ENCODE measurements around the gene IFT20. TPM values are rescaled to one million over a fixed set of nuclear protein-coding genes. Genes with fewer than 3 reads are reported as not detected.

Gene IFT20
- total RNA-seq, result 49.0 and 52.6 TPM in 2 replicates

GRCh38 chr17:28335201-28335958, at the start of gene IFT20, which contains the start of gene TNFAIP1:
Gene IFT20, minus strand, starts transcription at chr17:28335472. Its CDS starts 3,487 bp downstream, at chr17:28331985.
Gene TNFAIP1, plus strand, starts transcription at chr17:28335761. Its CDS starts 3,761 bp downstream, at chr17:28339522.

GRCh38 chr17:28371245-28372202, 36.3 kb upstream of the IFT20 start, which contains the start of gene SARM1:
Gene SARM1, plus strand, starts transcription at chr17:28371694. Its CDS starts 339 bp downstream, at chr17:28372033.

GRCh38 chr17:28370035-28370743, 34.9 kb upstream of the IFT20 start, which contains the start of gene VTN:
Gene VTN, minus strand, starts transcription at chr17:28370307. Its CDS starts 104 bp downstream, at chr17:28370203.

DNA sequence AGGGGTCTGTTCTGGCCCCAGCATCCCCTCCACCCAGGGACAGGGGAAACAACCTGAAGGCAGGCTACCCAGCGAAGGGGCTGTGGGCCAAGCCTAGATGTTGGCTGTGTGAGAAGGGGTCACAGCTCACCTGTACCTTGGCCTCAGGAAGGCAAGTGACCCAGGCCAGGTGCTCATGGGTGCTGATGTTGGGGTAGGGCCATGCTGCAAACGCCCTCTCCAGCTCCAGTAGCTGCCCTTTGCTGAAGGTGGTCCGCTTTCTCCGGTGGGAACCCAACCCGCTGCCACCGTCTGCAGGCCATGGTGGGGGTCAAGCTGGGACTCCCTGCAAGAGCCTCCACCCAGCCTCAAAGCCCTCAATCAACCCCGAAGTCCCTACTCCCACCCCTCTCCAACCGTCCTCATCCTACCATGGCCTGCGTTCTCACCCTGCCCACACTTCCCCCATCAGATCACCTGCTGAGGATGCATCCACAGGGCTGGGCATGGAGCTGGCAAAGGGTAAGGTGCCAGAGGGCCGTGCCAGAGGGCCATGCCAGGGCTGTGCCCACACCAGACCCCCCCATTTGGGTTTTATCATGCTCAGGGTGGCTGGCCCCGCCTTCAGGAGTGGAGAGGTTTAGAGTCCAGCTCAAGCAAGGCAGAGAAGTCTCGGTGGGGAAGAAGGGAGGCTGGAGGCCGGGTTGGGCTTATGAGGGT, 29.5 kb upstream of the IFT20 start, which contains the start of gene SEBOX:
SEBOX (minus strand) TSS at position 535 of the 699 bp plus-strand sequence; CDS start at position 487, 48 bp downstream.

GRCh38 chr17:28357061-28357900, 22.0 kb upstream of the IFT20 start, which contains the start of gene POLDIP2:
Gene POLDIP2, minus strand, starts transcription at chr17:28357527. Its CDS starts 79 bp downstream, at chr17:28357448.

DNA sequence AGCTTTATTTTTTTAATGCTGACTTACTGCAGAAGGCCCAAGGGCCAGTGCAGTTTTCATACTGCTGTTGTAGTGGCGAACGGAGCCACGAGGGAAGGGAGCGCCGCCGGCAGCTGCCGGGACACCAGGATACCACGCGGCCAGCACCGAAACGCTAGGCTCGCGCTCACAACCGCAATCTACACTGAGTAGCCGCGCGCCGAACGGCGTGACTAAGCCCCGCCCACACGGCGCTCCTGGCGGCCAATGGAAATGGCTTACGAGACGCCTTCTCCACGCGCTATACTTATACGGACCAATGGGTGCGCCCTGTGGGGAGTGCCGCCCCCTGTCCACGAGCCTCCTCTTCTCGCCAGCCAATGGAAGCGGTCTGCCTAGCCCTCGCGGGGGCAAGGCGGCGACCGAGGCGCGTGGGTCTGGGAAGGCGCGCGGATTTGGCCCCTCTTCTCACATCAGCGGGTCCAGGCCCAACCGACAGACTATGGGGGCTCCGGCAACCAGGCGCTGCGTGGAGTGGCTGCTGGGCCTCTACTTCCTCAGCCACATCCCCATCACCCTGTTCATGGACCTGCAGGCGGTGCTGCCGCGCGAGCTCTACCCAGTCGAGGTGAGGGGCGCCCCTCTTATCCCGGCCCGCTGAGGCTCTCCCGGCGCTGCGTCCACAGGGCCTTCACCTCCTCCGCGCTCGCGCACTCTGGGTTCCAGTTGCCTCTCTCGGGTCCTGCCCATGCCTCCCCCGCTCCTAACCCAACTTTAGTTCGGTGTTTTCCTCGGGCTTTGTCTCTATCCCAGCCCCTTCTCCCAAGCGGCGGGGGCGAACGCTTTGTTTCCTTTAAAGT, 16.3 kb downstream of the IFT20 start, which contains the start of gene TMEM97:
TMEM97 (plus strand) TSS at position 442 of the 839 bp plus-strand sequence; CDS start at position 482, 40 bp downstream.

Other genes with a start within 250 kb of the IFT20 start
- 13.1 and 29.4 TPM in 2 replicates for gene TMEM97, start 16.3 kb downstream of the IFT20 start, total RNA-seq
- gene TNFAIP1, start 289 bp upstream of the IFT20 start, total RNA-seq, result 17.3 and 28.0 TPM in 2 replicates
- gene POLDIP2, start 22.1 kb upstream of the IFT20 start, total RNA-seq, result 95.6 and 104 TPM in 2 replicates
- gene SEBOX, start 29.7 kb upstream of the IFT20 start, total RNA-seq, result not detected in 2 replicates
- 0.33 TPM in 1 of 2 replicates, not detected in the other for gene VTN, start 34.8 kb upstream of the IFT20 start, total RNA-seq
- 6.1 and 9.4 TPM in 2 replicates for gene SARM1, start 36.2 kb upstream of the IFT20 start, total RNA-seq
- 3.2 and 8.1 TPM in 2 replicates for gene SLC46A1, start 70.7 kb upstream of the IFT20 start, total RNA-seq
- gene SLC13A2, start 138.2 kb upstream of the IFT20 start, total RNA-seq, result not detected in 2 replicates
- gene FOXN1, start 170.9 kb upstream of the IFT20 start, total RNA-seq, result not detected in 2 replicates
- gene UNC119, start 217.2 kb upstream of the IFT20 start, total RNA-seq, result 18.0 and 43.2 TPM in 2 replicates
- 61.2 and 78.9 TPM in 2 replicates for gene PIGS, start 236.1 kb upstream of the IFT20 start, total RNA-seq
- gene ALDOC, start 241.4 kb upstream of the IFT20 start, total RNA-seq, result 72.4 and 98.9 TPM in 2 replicates